DOHH2 (cell line): ENCODE measurements around the gene PGA5.

ENCODE experiments used
- EZH2phosphoT487 ChIP-seq: fragments of 200-600 bp; sonication (generic); IDR thresholded peaks from 2 replicates; pipeline ENCODE4 v1.6.1; 2017; ENCODE audit warnings: borderline replicate concordance, mild to moderate bottlenecking, antibody characterized with exemption, low read length, moderate library complexity, mixed read lengths
- TF ChIP-seq, protein P1 (sequence below): fragments of 200-600 bp; sonication (generic); IDR thresholded peaks from one replicate; pipeline ENCODE4 v1.5.1; 2014; ENCODE audit warnings: antibody characterized with exemption, mild to moderate bottlenecking, low read depth, low read length; ENCODE audit not compliant: poor library complexity, severe bottlenecking

DNA sequence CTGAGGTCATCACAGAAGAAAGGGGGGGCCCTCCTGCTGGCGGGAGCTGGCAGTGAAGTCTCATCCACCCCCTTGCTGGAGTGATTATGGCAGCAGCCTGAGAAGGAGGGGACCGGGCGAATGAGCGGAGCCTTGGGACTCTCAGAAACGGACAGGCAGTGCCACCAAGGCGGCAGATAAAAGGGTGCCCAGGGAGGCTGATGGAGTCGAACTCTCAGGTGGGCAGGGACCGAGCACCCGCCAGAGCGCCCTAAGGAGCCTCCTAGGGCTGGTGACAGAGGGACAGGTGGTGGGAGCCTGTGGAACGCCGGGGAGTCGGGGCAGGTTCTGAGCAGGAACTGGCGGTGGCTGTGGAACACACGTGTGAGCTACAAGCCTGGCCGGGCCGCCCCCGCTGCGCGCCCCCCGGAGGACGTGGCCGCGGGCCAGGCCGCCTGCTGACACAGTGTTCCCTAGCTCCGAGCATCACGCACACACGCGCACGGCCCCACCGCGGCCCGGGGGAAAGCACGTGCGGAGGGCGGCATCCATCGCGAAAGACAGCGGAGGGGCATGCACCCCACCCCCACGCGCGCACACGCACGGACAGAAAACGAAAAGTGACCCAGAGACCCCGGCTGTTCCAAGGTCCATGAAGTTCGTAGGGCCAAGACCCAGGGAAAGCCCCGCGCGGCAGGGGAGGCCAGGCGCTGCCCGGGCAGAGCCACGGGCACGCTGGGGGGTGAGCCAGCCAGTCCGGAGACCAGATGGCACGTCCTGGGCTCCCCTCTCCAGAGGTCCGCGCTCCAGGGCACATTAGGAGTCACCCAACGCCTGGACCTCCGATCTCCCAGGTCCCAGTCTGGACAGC, 53.1 kb downstream of the PGA5 start:
- TF ChIP-seq, protein P1, sequence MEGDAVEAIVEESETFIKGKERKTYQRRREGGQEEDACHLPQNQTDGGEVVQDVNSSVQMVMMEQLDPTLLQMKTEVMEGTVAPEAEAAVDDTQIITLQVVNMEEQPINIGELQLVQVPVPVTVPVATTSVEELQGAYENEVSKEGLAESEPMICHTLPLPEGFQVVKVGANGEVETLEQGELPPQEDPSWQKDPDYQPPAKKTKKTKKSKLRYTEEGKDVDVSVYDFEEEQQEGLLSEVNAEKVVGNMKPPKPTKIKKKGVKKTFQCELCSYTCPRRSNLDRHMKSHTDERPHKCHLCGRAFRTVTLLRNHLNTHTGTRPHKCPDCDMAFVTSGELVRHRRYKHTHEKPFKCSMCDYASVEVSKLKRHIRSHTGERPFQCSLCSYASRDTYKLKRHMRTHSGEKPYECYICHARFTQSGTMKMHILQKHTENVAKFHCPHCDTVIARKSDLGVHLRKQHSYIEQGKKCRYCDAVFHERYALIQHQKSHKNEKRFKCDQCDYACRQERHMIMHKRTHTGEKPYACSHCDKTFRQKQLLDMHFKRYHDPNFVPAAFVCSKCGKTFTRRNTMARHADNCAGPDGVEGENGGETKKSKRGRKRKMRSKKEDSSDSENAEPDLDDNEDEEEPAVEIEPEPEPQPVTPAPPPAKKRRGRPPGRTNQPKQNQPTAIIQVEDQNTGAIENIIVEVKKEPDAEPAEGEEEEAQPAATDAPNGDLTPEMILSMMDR: no peak
- TF ChIP-seq EZH2phosphoT487: no peak
